ENCODE results near the gene ASF1B.

The ASF1B gene

DNA sequence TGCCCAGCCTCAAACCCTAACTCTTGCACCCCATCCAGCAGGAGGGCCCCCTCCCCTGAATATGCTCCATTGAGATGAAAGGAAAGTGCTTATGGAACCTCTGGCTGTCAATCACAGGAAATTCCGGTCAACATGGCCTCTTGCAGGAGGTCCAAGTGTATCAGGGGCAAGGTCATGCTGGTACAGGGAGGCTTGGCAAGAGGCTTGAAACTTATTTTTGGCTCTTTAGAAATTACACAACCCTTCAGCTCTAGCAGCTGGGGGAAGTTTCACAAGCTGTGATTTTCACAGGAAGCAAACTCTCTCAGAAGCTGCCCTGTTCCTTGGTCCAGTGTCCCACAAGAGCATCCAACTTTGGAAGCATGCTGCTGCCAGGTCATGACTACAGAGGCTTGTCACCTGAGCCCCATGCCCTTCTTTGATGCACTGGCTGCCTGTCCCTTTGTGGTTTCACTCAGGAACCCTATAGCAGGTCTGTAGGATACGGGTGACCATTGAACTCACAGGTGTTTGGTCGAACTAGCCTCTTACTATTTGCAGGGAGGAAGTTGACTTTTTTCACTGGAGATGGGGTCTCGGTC, 8.4 kb downstream of the ASF1B start:
- Histone ChIP-seq H3K9me3 (ENCODE audit: control insufficient read depth, insufficient read depth, low read depth, low read length) (no peaks in the 10 kb centered on the region), H3K9ac (ENCODE audit: low read length) (no peak overlapping the region), H3K4me3 (ENCODE audit: low read depth, low read length) (no peak overlapping the region), H3K36me3 (ENCODE audit: control insufficient read depth, insufficient read depth, low read length) (peaks cover 56% of the 10 kb centered on the region), H3K27me3 (ENCODE audit: control insufficient read depth, insufficient read depth, low read length) (no peaks in the 10 kb centered on the region), H3K27ac (ENCODE audit: low read depth, low read length) (no peak overlapping the region), H3K4me1 (ENCODE audit: control insufficient read depth, insufficient read depth, low read length) (no peaks in the 10 kb centered on the region)

DNA sequence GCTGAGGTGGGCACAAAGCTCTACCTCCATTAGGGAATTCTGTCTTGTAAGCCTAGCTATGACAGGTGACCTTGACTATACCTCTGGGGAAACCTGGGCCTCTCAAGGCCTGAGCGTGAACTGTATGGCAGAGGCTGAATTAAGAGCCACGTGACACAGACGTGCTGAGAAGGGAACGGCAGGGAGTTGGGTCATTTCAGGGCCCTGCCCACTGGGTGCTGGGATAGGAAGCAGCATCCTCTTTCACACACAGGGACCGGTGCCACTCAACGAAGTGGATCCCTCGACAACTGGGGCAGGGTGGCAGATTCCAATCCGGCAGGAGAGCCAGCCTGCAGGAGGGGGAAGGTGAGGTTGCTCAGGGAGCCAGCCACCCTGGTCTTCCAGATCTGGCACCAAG, 9.2 kb downstream of the ASF1B start:
- Histone ChIP-seq H3K4me1 (ENCODE audit: control insufficient read depth, insufficient read depth, low read length) (no peaks in the 10 kb centered on the region), H3K4me3 (ENCODE audit: low read depth, low read length) (no peak overlapping the region), H3K27ac (ENCODE audit: low read depth, low read length) (no peak overlapping the region), H3K27me3 (ENCODE audit: control insufficient read depth, insufficient read depth, low read length) (no peaks in the 10 kb centered on the region), H3K9ac (ENCODE audit: low read length) (no peak overlapping the region), H3K36me3 (ENCODE audit: control insufficient read depth, insufficient read depth, low read length) (peaks cover 57% of the 10 kb centered on the region), H3K9me3 (ENCODE audit: control insufficient read depth, insufficient read depth, low read depth, low read length) (no peaks in the 10 kb centered on the region)

DNA sequence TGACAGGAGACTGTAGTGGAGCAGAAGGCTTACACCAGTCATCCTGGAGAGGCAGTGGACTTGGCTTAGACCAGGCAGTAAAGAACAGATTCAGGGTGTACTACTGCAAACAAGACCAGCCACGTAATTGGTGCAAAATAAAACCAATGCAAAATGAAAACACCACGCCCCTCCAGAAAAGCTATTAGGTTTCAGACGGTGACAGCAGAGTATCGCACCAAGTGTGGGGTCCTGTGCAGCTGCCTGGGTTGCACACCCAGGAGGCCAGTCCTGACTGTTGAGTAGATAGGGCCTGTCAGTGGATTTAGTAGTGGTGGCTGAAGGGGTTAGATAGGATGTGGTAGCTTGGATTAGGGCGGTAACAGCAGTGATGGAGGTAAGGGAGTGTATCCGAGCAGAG, 13.5 kb downstream of the ASF1B start:
- H3K9ac ChIP-seq (ENCODE audit: low read length): no peak overlapping the region
- H3K27ac ChIP-seq (ENCODE audit: low read depth, low read length): no peak overlapping the region
- H3K36me3 ChIP-seq (ENCODE audit: control insufficient read depth, insufficient read depth, low read length): peaks cover 54% of the 10 kb centered on the region
- H3K27me3 ChIP-seq (ENCODE audit: control insufficient read depth, insufficient read depth, low read length): no peaks in the 10 kb centered on the region
- H3K9me3 ChIP-seq (ENCODE audit: control insufficient read depth, insufficient read depth, low read depth, low read length): no peaks in the 10 kb centered on the region
- H3K4me3 ChIP-seq (ENCODE audit: low read depth, low read length): no peak overlapping the region
- H3K4me1 ChIP-seq (ENCODE audit: control insufficient read depth, insufficient read depth, low read length): peaks cover 10% of the 10 kb centered on the region

DNA sequence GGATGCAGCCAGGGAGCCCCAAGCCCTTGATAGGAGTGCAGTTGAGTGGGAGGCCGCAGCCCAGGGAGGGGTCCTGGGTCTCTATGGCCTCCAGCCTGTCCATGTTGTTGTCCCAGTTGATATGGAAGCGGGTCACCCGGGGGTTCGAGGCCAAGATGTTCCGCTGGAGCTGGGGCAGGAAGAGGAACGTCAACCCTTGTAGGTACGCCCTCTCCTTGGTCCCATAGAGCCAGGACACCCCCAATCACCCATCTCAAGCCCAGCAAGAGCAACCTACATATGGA, 15.9 kb downstream of the ASF1B start:
- peaks cover 16% of the 10 kb centered on the region for H3K4me1 ChIP-seq (ENCODE audit: control insufficient read depth, insufficient read depth, low read length)
- H3K36me3 ChIP-seq (ENCODE audit: control insufficient read depth, insufficient read depth, low read length): peaks cover 39% of the 10 kb centered on the region
- no peaks in the 10 kb centered on the region for H3K27me3 ChIP-seq (ENCODE audit: control insufficient read depth, insufficient read depth, low read length)
- no peak overlapping the region for H3K27ac ChIP-seq (ENCODE audit: low read depth, low read length)
- H3K4me3 ChIP-seq (ENCODE audit: low read depth, low read length): no peak overlapping the region
- no peaks in the 10 kb centered on the region for H3K9me3 ChIP-seq (ENCODE audit: control insufficient read depth, insufficient read depth, low read depth, low read length)
- no peak overlapping the region for H3K9ac ChIP-seq (ENCODE audit: low read length)

DNA sequence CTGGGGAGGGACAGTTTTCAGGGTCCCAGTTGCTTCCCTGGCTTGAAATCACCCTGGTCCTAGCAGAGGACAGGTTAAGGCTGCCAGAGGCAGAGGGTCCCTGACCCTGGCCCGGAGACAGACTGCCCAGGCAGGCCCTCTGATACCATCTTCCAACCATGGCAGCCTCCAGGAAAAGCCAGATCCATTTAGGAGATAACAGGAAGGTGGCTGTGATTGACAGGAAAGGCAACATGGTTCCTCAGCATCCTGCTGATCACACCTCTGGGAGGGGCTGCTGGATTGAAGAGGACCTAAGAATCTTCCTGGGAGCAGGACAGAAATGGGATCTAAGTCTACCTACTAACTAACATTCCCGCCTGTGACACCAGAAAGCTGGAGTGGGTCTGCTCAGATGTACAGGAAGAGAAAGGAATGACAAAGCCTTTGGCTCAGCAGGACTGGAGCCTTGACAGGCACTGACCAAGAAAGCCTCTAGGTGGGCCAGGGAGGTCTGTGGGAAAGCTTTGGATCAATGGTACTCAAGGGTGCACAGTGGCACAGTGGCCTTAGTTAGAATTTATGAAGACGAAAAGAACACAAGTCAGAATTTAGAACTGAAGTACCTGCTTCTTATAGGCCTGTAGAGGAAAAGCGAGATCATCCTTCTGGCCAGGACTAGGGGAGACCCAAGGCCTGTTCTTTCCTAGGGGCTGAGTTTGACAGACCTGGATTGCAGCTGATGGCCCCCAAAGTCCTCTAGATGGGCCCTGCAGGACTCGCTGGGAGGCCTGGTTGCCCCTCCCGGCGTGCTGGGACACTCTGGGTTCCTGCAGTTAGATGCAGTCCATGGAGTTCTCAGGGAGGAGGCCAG, 16.5 kb downstream of the ASF1B start:
- Histone ChIP-seq H3K9me3 (ENCODE audit: control insufficient read depth, insufficient read depth, low read depth, low read length) (no peaks in the 10 kb centered on the region), H3K4me1 (ENCODE audit: control insufficient read depth, insufficient read depth, low read length) (peaks cover 16% of the 10 kb centered on the region), H3K27me3 (ENCODE audit: control insufficient read depth, insufficient read depth, low read length) (no peaks in the 10 kb centered on the region), H3K27ac (ENCODE audit: low read depth, low read length) (no peak overlapping the region), H3K4me3 (ENCODE audit: low read depth, low read length) (no peak overlapping the region), H3K9ac (ENCODE audit: low read length) (no peak overlapping the region), H3K36me3 (ENCODE audit: control insufficient read depth, insufficient read depth, low read length) (peaks cover 33% of the 10 kb centered on the region)

DNA sequence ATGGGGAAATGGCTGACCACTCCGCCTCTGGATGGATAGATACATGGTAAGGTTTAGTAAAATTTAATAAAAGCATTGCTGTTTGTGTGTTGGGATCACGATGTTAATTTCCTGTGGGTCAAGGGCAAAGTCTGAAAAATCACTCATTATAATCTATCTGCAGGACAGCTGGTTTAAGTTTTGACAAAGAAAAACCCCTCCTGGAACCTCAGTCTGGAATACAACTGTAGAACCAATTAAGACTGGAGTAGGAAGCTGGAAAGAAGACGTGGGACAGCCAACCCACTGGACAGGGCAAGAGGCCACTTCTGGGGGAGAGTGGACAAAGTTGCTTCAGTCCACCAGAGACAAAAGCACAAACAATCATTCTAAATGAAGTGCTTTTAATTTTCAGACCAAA, 17.2 kb downstream of the ASF1B start:
- Histone ChIP-seq H3K36me3 (ENCODE audit: control insufficient read depth, insufficient read depth, low read length) (peaks cover 26% of the 10 kb centered on the region), H3K27ac (ENCODE audit: low read depth, low read length) (no peak overlapping the region), H3K4me1 (ENCODE audit: control insufficient read depth, insufficient read depth, low read length) (peaks cover 16% of the 10 kb centered on the region), H3K27me3 (ENCODE audit: control insufficient read depth, insufficient read depth, low read length) (no peaks in the 10 kb centered on the region), H3K4me3 (ENCODE audit: low read depth, low read length) (peak overlapping the region; percentile 61), H3K9ac (ENCODE audit: low read length) (no peak overlapping the region), H3K9me3 (ENCODE audit: control insufficient read depth, insufficient read depth, low read depth, low read length) (no peaks in the 10 kb centered on the region)

DNA sequence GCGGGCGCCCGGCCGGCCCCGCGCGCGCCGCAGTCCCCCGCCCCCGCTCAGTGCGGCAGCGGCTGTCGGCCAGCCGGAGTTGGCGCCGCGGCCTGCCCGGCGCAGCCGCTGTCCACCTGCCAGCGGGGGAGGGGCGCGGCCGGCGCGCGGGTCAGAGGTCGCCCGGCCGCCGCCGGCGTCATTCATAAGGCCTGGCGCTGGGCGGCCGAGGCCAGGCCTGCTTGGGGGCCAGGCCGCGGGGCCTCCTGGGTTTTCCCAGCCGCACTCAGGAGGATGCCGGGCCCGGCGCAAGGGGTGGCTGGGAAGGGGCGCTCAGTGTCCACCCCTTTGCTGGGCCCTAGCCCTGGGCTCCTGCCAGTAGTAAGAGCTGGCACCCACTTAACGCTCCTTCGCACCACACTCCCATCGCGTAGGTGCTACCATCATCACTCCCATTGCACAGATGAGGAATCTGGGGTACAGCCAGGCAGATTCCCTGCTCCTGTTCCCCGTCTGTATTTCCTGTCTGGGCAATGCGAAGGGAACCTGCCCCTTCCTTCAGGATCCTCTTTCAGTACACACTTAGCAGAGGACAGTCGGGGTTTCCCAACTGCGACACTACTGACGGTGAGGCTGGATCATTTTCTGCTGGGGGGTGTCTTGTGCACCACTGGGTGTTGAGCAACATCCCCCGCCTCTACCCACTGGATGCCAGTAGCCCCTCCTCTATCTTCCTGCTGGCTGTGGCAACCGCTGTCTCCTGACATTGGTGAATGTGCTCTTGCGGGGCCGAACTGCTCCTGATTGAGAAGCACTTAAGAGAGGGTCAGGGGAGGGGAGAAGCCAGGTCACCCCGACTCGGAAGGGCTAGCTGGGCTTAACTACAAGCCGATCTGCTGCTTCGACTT, 18.0 kb downstream of the ASF1B start:
- H3K27ac ChIP-seq (ENCODE audit: low read depth, low read length): no peak overlapping the region
- H3K4me1 ChIP-seq (ENCODE audit: control insufficient read depth, insufficient read depth, low read length): peaks cover 19% of the 10 kb centered on the region
- H3K36me3 ChIP-seq (ENCODE audit: control insufficient read depth, insufficient read depth, low read length): peaks cover 21% of the 10 kb centered on the region
- no peaks in the 10 kb centered on the region for H3K27me3 ChIP-seq (ENCODE audit: control insufficient read depth, insufficient read depth, low read length)
- H3K9me3 ChIP-seq (ENCODE audit: control insufficient read depth, insufficient read depth, low read depth, low read length): no peaks in the 10 kb centered on the region
- peak overlapping the region; percentile 72 for H3K9ac ChIP-seq (ENCODE audit: low read length)
- peak overlapping the region; percentile 61 for H3K4me3 ChIP-seq (ENCODE audit: low read depth, low read length)

DNA sequence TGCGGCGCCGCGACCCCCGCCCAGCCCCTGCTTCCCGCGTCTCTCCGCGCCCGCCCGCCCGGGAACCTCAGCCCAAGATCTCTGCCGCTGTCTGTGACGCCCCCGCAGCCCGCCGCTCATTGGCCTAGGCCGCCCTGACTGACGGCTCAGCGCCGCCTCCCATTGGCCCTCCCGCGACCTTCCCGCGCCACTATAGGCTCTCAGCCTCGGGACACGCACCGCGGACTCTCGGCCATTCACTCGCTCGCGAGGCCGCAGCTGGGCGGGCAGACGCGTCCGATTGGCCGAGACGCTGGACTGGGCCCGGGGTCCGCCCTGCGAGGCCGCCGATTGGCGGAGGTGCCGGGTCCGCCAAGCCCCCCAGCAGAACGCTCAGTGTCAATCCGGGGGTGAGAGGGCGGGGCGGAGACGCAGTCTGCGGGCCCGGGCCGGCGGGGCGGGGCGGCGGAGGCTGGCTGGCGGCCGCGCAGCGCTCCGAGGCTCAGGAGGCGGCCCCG, 18.7 kb downstream of the ASF1B start, which contains the start of gene PRKACA:
TSS of gene PRKACA (minus strand) at position 95 of the 497 bp plus-strand sequence. CDS start 215 bp downstream, outside the sequence.
- Histone ChIP-seq H3K9me3 (ENCODE audit: control insufficient read depth, insufficient read depth, low read depth, low read length) (no peaks in the 10 kb centered on the region), H3K27ac (ENCODE audit: low read depth, low read length) (no peak within 1 kb of the TSS), H3K27me3 (ENCODE audit: control insufficient read depth, insufficient read depth, low read length) (no peaks in the 10 kb centered on the region), H3K4me3 (ENCODE audit: low read depth, low read length) (peak within 1 kb of the TSS; percentile 75), H3K4me1 (ENCODE audit: control insufficient read depth, insufficient read depth, low read length) (peaks cover 26% of the 10 kb centered on the region), H3K36me3 (ENCODE audit: control insufficient read depth, insufficient read depth, low read length) (peaks cover 18% of the 10 kb centered on the region), H3K9ac (ENCODE audit: low read length) (peak within 1 kb of the TSS; percentile 72)

DNA sequence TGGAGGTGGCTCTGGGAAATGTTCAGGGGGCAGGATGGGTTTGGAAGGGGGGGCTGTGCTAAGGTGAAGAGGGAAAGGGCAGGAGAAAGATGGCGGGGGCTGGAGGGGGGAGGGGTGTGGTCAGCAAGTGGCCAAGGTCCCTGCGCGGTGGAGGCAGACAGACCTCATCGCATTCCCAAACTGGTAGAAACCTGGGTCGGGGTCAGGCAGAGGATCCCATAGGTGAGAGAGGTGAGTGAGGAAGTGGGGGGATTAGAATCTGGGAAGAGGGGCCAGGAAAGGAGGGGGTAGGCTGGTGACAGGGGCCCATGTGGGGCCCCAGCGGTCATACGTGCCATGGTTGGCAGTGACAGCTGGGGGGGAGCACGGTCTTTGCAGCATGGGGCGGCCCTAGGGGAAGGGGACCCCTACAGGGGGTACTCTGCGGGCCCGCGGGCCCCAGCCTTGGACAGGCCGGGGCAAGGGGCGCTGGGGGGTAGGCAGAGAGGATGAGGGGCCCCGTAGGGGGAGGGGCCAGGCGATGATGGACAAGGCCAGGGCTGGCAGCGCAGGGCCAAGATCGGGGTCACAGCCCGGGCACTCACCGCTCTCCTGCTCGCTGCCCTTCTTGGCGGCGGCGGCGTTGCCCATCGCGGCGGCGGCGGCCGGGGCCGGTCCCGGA, 19.3 kb downstream of the ASF1B start:
- Histone ChIP-seq H3K27ac (ENCODE audit: low read depth, low read length) (no peak overlapping the region), H3K9me3 (ENCODE audit: control insufficient read depth, insufficient read depth, low read depth, low read length) (no peaks in the 10 kb centered on the region), H3K27me3 (ENCODE audit: control insufficient read depth, insufficient read depth, low read length) (no peaks in the 10 kb centered on the region), H3K36me3 (ENCODE audit: control insufficient read depth, insufficient read depth, low read length) (peaks cover 15% of the 10 kb centered on the region), H3K9ac (ENCODE audit: low read length) (peak overlapping the region; percentile 40), H3K4me1 (ENCODE audit: control insufficient read depth, insufficient read depth, low read length) (peaks cover 32% of the 10 kb centered on the region), H3K4me3 (ENCODE audit: low read depth, low read length) (peak overlapping the region; percentile 75)

DNA sequence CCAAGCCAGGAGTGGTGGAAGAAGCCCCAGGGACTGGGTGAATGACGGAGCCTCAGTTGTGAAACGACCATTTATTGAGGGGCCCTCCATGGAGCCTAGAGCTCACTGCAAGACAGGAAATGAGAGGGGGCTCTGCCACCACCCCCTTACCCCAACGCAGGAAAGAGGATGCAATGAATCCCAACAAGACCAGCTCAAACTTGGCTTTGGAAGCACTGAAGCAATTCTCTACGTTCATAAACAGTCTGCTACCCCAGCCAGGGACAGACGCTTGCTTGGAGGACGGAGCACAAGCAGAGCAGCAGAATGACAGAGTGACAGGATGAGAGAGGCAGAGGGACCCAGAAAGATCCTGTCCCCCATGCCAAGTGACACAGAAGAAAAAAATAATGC, 19.9 kb downstream of the ASF1B start:
- Histone ChIP-seq H3K9ac (ENCODE audit: low read length) (no peak overlapping the region), H3K4me1 (ENCODE audit: control insufficient read depth, insufficient read depth, low read length) (peaks cover 37% of the 10 kb centered on the region), H3K36me3 (ENCODE audit: control insufficient read depth, insufficient read depth, low read length) (peaks cover 13% of the 10 kb centered on the region), H3K27ac (ENCODE audit: low read depth, low read length) (no peak overlapping the region), H3K4me3 (ENCODE audit: low read depth, low read length) (peak overlapping the region; percentile 75), H3K27me3 (ENCODE audit: control insufficient read depth, insufficient read depth, low read length) (no peaks in the 10 kb centered on the region), H3K9me3 (ENCODE audit: control insufficient read depth, insufficient read depth, low read depth, low read length) (no peaks in the 10 kb centered on the region)
